Stimulated activated CD8-positive, alpha-beta memory T cell treated with anti-CD3 and anti-CD28 coated beads, Interleukin-12 subunit alpha, Interleukin-12 subunit beta, amount 100 ng/mL, for 24 hours (primary cell): Measurements from ENCODE around the gene CDK14.

Source experiments
- DNase-seq: peaks from one replicate; pipeline ENCODE4 v3.0.0-alpha.2; 2020; ENCODE audit errors: extremely low read depth

Gene CDK14

DNA sequence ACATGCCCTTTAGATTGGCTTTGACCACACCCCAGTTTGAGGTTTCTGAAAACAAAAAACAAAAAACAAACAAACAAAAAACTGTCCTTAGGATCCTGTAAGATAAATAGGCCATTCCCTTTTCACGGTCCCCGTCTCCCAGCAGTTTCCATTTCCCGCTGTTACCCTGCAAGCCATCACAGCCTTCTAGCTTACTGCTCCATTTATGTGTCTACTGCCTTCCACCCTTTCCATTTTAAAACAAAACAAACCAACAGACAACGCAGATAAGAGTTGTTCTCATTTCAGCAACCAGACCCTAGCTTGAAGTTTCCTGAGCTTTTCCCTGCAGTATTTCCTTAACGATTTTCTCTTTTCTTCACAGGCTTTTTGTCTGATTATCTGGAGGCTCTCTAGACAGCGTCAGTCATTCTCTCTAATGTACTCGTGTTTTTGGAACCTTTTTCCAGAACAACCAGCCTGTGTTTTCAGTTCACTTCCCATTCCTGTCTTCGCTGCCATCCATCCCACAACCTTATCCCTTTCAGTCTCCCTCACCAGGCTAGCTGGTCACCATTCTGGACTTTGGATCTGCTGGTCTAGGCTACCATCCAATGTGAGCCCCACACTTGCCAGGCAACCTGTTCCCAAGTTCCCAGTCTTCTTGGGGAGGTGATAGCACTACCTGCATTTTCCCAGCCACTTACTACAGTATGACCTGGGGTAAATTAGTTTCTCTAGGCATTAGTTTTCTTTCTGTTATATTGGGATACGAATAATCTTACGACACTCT lies 350.8 kb downstream of the CDK14 start:
- no peak for DNase-seq

DNA sequence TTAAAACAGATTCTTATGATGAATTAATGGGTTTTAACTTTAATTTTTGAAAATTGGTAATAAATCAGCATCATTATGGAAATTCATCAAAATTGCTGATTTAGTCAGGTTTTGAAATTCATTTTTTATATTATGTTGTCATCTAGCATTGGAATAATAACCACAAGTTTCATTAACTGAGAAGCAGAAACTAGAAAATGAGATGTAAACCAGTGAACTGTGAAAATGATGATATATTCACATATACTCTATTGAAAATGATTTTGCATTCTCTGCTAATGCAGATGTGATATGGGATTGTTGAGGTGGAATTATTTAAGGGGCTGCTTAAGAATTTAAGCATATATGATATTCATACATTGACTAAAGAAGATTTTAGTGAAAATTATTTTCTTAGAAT lies 352.0 kb downstream of the CDK14 start:
- DNase-seq, result no peak

DNA sequence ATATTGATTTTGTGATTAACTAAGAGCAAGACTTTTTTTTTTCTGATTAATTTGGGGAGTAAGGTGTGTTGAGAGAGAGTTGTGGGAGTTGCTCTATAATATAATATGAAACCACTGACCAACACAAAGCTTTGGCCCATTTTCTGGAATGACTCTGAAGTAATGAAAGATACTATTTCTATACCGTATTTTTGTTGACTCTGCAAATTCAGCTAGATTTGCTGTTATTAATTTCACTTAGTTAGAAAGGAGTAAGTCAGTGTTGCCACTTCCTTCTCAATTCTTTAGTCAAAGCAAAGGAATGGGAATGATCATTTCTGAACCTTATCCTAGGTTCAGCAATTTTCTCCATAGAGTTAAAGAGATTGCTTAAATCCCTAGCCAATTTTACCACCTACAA lies 355.1 kb downstream of the CDK14 start:
- no peak for DNase-seq

DNA sequence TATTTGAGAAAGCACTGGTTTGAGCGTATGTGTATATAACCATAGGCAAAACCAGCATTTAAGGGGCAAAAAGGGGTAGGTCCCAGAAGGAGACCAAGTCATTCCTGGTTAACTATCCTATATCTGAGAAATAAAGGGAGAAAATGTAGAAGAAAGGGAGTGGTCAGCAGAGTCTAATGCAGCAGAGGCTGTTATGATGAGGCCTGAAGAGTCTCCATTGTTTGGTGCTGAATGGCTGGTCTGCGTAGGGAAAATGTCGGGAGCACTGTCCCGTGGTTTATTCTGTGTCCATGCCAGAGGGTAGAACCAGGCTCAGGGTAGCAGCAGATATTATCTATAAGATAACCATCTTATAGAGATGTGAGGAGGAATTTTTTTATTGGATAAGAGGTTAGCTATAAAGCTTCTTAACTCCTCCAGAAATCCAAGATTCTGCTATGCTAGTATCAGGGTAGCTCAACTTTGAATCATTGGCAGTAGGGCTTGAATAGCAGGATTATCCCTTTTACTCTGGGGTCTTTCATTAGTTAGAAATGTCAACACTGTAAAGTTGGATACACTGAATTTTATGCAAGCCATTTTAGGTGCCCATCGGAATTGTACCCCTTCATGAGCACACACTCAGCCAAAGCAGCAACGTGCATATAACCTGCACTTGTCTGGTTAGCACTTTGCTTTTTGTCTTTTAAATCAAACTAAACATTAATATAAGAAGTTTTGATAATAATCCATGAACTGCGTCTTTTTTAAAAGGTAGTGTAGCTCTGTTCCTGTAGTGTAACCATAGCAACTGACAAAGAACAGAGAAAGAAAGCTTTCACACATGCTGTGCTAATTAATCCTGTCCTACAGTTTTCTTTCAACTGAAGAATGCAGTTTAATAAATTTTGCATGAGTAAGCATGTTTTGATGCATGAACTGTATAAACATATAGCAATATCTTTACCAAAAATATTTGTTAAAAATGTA lies 356.1 kb downstream of the CDK14 start:
- DNase-seq, result no peak

DNA sequence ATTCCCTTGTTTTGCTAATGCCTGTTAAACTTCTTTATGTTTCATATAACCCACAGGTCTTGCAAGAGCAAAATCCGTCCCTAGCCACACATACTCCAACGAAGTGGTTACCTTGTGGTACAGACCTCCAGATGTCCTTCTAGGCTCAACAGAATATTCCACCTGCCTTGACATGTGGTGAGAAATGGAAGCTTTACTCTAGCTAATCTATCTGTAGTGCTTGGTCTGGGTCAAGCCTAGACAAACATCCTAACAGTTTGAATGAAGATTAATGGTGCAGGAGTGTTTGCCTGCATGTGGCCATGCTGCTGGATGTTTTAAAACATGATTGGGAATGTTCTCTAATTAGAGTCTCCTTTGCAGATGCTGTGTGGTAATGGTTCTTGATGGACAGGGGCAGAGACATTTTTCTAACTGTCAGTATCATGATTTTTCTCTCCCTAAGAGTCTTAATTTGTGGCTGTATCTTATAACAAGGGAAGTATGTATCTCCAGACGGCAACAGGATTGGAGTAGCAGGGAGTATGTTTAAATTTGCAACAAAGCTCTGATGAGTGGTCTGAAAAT lies 359.6 kb downstream of the CDK14 start:
- no peak for DNase-seq

DNA sequence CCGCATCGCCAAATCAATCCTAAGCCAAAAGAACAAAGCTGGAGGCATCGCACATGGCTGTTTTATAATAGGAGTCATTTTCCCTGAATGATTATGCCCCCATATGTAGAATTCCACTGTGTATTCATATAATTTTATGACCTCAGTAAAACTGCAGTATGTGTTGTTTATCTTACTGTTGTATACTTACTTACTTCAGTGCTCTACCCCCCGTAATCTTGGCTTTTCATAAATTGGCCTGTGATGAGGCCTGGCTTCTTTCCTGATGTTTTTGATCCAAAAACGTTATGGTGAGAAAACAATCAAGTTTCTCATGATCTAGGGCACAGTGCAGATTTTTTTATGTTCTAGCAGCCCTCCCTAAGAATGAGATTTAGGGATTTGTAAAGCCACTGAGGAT lies 361.8 kb downstream of the CDK14 start:
- no peak for DNase-seq

DNA sequence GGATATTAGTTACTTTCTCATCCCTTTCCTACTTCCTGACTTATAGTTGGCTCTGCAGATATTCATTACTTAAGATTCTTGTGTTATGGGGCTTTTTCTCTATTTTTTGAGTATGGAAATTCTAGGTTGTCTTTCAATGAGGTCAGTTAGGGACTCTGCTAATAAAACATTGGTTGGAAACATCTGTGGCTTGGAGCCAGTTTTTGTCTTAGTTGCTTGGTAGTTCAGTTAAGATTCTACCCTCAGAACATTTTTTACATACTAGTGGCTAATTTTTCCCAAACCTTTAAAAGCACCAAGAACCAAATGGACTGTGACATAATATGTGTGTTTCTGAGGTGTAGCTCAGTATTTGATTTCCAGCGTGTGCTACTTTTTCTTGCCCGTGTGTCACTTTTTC lies 362.5 kb downstream of the CDK14 start:
- DNase-seq, result no peak

DNA sequence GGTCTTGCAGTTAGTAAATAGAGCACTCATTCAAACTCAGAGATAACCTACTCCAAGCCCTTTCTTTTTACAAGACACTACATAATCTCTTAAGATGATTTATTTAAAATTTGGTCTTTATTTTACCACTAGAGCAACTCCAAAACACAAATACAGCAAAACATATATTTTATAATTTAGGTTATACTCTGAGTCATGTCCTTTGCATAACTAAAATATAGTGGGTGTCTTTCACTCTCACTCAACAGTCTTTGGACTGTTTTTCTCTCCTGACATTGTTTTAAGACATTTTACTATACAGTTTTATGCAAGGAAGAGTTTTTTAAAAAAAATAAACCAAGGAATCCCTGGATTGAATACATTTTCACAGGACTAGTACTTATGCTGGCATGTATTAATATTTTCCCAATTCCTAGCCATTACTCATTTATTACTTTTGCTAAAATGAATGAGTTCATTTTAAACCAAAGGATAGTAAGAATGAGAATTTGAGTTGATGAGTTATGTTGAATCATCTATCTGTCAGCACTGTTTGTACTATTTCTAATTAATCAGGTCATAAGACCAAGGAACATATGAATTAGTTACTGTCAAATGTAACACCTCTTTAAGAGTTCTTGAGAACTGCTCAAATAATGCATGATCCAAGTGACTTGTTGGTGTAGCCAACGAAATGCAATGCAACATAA lies 365.1 kb downstream of the CDK14 start:
- no peak for DNase-seq

DNA sequence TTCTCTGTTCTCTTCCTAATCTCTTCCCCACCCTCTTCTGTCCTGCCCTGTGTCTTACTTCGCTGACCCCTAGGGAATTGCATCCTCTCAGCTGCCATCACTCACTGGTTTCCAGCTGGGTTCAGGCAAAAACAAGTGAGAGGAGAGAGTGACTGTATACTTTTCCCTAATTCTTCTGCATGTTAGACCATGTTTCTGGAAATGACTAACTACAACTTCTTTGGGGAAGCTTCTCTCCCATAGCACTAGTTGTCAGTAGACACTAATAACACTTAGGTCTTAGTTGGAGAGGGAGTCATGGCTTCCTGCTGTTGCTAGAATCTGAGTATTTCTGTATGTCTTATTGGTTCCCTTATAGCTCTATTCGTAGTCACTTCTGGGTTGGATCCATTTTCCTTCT lies 369.1 kb downstream of the CDK14 start:
- DNase-seq, result no peak

DNA sequence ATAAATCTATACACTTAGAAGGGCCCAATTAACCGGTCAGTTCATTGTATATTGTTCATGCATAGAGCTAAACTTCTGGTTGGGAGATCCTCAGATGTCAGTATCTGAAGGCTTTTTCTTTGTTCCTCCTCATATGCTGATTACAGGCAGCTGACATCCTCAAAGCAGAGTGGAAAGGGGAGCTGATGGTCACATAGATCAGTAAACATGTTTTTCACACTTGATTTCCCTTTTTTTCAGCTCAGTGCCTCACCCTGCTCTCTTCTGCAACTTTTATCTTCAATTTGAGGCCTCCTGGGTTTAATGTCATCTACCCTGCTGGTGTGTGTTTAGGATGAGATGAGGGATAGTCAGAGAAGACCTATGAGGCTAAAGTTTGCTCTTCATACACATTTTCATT lies 370.2 kb downstream of the CDK14 start:
- DNase-seq, result no peak

DNA sequence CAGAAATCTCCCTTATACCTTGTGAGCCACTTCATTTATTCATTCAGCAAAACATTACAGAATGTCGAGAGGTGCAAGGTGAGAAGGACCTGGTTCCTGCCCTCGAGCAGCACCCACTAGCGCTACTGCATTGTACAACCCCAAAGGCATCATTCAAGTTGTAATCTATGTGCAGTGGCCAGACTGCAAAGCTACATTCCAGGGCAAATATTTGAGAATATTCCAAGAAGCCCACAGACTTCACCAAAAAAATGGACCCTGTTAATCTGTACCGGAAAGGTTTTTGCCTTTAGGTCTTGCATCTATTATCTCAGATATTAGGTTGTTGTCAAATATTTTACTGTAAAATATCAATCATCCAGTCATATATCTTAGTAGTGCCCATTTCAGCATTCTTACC lies 372.8 kb downstream of the CDK14 start:
- DNase-seq, result no peak

DNA sequence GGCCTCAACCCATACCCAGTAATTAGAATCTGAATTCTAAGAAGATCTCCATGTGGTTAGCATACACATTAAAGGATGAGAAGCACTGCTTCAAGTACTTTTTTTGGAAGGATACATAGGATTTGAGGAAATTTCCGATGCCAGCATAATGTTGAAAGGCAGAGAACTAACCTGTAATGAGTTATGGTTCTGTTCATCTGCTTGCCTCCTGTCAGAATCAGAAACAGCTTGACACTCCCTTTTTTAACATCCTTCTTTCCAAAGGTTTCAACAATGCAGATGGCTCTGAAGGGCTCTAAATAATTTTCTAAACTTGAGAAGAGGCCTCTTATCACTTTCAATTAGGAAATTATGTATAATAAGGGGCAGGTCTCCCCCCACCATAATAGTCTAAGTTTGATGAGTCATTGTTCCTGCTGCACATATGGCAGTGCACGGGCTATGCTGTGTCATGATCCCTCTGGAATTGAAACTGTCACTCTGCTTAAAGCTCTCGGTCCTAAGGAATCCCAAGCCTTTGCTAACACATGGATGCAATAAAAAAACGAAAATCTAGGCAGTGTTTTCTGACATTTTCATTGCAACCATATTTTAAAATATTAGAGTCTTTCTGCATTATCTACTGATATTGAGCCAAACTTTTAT lies 376.9 kb downstream of the CDK14 start:
- DNase-seq, result no peak

DNA sequence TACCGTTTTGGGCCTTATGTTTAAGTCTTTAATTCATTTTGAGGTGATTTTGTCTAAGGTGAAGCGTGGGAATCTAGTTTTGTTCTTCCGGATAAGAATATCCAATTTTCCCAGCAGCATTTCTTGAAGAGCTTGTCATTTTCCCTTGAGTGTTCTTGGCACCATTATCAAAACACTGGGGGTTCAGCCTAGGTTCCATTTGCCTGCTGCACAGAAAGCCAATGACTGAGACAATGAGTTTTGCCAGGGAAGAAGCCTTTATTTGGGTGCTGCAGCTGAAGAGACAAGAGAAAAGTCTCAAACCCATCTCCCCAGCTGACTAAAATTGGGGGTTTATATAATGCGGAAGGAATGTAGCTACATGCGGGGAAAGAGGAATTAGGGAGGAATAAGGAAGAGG lies 380.9 kb downstream of the CDK14 start:
- DNase-seq, result no peak

DNA sequence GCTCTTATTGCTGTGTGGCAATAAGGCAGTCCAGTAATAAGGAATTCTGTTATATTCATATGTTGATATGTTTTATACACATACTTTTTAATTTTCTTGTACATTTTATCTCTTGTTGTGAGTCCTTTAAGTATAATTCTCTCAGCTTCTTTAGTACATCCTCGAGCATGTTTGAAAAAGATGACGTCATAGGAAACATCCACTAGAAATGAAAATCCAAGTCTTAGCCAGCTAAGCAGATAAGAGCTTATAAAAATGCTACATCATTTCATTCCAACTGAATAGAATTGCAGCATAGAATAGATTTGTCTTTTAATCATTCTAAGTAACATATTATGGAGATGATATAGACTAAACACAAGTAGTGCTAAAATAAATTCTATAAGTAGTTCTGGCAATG lies 384.4 kb downstream of the CDK14 start:
- DNase-seq, result no peak

DNA sequence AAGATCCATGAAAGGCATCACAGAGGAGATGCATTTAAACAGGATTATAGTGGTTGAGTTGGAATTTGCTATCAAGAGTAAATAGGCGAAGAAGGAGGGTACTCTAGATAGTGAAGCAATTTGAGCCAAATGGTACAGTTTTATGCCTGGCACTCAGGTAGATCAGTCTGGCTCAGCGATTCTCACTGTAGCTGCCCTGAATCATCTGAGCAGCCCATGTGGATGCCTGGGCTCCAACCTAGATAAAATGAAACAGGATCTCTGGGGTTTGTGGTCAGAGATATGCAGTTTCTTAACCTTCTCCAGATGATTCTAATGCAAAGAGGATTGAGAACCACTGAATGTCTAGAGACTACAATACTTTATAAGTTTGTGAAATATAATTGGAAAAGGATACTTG lies 386.1 kb downstream of the CDK14 start:
- no peak for DNase-seq

DNA sequence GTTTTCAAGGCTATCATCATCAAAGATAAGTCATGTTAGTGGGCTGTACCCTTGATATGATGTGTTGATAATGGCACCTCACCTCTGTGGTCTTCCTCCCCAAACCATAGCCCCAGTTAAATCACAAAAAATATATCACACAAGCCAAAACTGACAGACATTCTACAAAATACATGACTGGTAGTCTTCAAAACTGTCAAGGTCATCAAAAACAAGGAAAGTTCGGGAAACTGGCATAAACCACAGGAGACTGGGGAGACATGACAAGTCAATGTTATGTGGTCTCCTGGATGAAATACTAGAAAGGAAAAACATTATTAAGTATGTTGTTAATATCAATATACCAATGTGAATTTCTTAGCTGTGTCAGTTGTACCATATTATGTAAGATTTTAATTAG lies 388.6 kb downstream of the CDK14 start:
- DNase-seq, result no peak

DNA sequence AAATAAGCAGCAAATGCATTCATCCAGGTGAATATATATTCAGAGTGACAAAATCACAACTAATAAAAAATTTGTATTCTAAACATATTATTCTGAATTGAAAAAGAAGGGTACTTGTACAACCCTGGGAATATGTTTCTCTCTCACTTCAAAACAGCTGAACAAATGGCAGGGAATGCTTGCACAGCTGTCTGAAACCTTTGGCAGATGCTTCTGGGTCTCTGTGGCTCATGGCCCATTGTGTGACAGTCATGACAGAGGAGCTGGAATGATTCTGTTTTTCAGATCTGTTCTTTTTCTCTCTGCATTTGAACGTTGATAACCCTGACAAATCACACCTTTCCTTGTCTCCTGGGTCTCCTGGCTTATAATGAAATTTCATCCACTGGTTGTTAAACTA lies 392.4 kb downstream of the CDK14 start:
- no peak for DNase-seq

DNA sequence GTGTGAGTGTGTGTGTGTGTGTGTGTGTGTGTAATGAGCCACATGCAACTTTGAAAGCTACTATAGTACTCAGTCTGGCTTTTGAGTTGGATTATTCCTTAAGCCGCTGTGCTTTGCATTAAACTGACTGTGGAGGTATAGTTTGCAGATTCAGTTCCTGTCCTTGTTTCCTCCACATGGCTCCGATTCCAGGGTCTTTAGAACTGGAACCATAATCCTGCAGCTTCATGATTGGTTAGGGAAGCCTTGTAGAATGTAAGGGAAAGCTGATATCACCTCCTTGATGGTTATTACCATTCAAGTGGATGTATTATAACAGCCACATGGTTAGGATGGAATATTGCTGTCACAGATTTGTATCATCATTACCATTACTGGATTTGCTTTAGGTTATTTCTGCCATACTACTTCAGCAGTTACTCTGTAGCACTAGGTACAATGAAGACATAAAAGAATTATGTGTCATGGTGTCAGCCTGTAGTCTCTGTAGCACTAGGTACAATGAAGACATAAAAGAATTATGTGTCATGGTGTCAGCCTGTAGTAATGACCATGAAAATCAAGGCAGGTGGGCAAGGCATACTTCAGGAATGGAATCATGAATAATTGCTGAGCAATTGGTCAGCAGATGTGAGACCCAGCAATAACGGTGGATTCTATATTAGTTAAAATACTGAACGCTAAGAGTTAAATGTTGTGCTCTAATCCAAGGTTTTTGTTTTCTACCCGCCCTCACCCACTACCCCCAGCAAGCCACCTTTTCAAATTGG lies 393.1 kb downstream of the CDK14 start:
- DNase-seq, result no peak

DNA sequence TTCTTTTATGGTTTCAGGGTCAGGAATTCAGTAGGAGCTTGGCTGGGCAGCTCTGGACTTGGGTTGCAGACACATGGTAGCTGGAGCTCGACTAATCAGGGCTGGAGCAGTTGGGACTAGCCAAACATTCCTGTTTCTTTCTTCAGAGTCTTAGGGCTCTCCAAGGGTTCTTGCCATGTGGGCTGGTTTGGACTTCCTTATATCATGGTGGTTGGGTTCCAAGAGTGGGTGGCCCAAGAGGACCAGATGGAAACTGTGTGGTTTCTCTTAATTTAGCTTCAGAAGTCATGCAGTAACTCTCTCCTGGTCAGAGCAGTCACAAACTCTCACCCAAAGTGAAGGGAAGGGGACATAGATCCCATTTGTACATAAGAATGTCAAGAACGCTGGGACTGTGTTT lies 398.0 kb downstream of the CDK14 start:
- DNase-seq, result no peak

DNA sequence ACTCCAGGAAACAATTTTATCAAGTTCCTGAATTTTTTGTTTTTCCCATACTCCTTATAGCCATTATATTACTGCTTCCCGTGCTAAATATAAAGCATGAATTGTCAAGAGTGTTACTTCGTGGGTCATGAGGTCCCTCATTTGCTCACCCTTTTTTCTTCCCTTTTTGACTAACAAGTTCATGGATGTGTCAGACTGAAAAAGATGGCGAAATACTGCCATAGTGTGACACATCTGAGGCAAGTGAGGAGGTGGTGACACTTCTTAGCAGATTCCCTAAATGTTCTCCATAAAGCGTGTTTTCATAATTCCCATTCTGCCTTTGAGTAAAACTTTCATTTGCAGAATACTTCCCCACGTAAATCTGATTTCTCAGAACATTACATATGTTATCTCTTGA lies 398.5 kb downstream of the CDK14 start:
- no peak for DNase-seq

DNA sequence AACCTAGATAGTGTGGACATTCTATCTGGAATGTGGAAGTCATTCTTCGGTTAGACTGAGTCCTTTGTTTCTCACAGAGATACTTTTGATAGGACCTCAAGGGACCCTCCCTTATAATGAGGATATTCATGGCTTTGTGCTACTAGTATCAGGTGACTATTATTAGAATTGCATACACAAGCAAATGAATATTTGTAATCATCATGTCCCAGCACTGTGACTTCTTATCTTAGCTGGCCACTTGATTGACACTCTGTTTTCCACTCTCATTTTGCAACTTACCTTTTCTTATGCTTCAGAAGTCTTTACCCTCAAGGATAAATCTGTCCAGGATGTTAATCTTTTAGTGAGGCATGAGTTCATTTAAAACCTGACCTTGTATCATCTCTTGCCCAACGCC lies 399.9 kb downstream of the CDK14 start:
- DNase-seq, result no peak
